Fibroblast of villous mesenchyme (primary cell): ENCODE results near the gene MBNL3. TPM values are rescaled to one million over a fixed set of nuclear protein-coding genes. Genes with fewer than 3 reads are reported as not detected.
"Not testable (repeated sequence)": the region's sequence is repeated elsewhere in the genome, so short reads cannot be mapped to it uniquely, and the experiment has no call there.

Experiments used
- DNase-seq: peaks from one replicate; pipeline ENCODE4 v3.0.0-alpha.2; 2010; ENCODE audit warnings: low read depth
- H3K4me3 ChIP-seq: 2 replicates; pipeline ENCODE4 v1.5.1; 2011; ENCODE audit warnings: low read depth, mild to moderate bottlenecking, low read length
- total RNA-seq: library from RNA; depleted of rRNA; stranded (reverse); fragments of >200 nt; gene quantifications from 2 replicates; pipeline ENCODE4 v1.2.3, GENCODE V29; 2012
- TF ChIP-seq, protein P1 (sequence below): IDR thresholded peaks from 2 replicates; pipeline ENCODE4 v1.5.1; 2012; ENCODE audit warnings: low read depth, mild to moderate bottlenecking, low read length; ENCODE audit not compliant: insufficient read depth

The MBNL3 gene
- total RNA-seq, 1 donor: 4.3 TPM

DNA sequence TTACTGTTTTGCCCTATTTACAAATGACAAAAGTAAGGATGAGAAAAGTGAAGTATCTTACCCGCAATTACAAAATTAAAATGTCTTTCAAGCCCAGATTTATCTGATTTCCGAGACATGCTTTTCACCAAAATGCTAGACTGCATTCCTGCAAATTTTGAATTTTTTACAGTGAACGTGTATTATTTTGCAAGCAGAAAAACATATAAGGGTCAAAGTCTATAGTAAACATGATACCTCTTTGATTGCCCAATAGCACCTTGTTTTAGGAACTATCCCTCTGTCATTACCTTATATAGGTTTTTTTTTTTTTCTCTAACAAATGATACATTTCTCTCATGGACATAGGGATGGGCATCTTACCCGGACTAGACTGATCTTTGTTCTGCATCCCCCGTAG lies 135.4 kb downstream of the MBNL3 start:
- TF ChIP-seq, protein P1, sequence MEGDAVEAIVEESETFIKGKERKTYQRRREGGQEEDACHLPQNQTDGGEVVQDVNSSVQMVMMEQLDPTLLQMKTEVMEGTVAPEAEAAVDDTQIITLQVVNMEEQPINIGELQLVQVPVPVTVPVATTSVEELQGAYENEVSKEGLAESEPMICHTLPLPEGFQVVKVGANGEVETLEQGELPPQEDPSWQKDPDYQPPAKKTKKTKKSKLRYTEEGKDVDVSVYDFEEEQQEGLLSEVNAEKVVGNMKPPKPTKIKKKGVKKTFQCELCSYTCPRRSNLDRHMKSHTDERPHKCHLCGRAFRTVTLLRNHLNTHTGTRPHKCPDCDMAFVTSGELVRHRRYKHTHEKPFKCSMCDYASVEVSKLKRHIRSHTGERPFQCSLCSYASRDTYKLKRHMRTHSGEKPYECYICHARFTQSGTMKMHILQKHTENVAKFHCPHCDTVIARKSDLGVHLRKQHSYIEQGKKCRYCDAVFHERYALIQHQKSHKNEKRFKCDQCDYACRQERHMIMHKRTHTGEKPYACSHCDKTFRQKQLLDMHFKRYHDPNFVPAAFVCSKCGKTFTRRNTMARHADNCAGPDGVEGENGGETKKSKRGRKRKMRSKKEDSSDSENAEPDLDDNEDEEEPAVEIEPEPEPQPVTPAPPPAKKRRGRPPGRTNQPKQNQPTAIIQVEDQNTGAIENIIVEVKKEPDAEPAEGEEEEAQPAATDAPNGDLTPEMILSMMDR: no peak
- DNase-seq: no peak
- H3K4me3 ChIP-seq: no peak overlapping the region

DNA sequence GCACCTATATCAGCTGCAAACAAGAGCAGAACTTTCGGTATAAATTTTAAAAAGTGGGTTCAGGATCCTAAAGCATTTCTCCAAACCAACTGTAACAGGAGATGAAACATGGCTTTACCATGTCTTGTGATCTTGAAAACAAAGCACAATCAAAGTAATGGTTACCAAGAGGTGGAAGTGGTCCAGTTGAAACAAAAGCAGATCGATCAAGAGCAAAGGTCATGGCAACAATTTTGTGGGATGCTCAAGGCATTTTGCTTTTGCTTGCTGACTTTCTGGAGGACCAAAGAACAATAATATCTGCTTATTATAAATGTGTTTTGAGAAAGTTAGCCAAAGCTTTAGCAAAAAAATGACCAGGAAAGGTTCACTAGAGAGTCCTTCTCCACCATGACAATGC lies 152.7 kb downstream of the MBNL3 start:
- no peak for DNase-seq
- TF ChIP-seq, protein P1: no peak
- no peak overlapping the region for H3K4me3 ChIP-seq

DNA sequence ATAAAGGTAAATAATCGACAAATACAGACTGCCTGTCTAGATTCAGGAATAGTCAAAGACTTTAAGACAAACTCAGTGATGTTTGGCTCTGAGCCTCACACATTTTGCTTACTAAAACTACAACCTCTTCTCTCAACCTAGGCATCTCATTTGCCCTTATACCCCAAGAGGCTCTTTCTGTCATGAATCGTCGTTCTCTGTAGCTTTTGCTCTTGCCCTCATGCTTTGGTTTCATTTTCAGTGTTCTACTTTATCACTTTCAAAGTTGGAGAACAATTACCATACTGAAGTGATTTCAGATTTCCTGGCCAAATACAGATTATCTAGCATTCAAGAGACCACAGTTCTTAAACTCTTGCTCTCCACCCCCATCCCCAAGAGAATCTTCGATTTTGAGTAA lies 155.5 kb downstream of the MBNL3 start:
- no peak overlapping the region for H3K4me3 ChIP-seq
- DNase-seq: no peak
- TF ChIP-seq, protein P1: no peak

DNA sequence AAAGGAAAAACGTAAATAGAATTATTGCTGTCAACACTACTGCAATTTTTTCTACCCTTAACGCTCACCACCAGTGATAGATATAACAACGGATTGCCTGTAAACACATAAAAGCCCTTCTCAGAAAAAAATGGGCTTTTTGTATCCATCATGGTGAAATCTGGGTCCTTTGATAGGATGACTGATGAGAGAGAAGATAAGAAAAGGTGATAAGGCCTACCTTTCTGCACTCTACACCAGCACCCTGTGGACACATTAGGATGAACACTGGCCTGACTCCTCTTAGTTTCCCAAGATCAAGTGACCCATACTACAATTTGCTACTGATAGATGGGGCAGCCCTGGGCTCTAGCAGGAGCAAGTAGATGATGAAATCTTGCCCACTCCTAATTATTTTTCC lies 157.3 kb downstream of the MBNL3 start:
- TF ChIP-seq, protein P1: no peak
- no peak overlapping the region for H3K4me3 ChIP-seq
- no peak for DNase-seq

DNA sequence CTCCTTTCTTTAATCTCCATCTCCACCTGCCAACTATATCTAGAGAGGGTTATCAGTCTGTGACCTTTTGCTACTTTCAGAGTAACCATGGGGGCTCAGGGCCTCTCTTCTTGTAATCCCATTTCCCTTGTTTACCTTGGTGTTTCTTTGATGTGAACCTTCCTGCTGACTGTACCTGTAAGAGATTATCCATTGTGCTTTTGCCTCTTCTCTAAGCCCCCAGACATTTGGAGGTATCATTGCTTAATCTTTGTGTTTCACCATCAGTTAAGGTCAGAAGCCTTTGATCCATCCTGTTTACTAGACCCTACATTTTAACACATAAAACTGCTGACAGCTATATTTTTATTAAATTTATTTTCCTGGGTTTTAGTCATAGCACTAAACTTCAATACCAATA lies 157.8 kb downstream of the MBNL3 start:
- no peak for DNase-seq
- TF ChIP-seq, protein P1: no peak
- no peak overlapping the region for H3K4me3 ChIP-seq

DNA sequence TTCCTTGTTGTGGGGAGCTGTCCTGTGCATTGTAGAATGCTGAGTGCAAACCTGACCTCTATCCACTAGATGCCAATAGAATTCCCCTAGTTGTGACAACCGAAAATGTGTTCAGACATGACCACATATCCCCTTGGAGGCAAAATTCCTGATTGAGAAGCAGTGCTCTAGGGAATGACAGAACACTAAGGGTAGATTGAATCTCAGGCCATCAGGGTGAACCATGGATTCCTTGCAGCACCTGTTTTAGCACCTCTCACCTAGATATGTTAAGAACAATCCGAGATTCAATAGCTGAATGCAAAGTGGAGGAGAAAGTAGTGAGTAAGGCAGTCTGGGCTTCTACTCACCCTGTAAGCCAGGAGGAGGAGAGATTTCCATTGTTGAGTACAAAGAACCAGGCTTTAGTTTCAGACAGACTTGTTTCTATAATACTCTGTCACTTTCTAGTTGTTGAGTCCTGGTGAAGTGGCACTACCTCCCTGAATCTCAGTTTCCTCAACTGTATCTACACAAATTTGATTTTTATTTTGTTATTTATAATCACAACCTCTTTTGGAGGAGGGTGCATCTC lies 158.6 kb downstream of the MBNL3 start:
- no peak for DNase-seq
- TF ChIP-seq, protein P1: no peak
- no peak overlapping the region for H3K4me3 ChIP-seq

DNA sequence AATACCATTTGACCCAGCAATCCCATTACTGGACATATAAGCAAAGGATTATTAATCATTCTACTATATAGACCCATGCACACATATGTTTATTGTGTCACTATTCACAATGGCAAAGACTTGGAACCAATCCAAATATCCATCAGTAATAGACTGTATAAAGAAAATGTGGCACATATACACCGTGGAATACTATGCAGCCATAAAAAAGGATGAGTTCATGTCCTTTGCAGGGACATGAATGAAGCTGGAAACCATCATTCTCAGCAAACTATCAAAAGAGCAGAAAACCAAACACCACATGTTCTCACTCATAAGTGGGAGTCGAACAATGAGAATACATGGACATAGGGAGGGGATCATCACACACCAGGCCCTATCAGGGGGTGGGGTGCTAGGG lies 161.9 kb downstream of the MBNL3 start:
- not testable (repeated sequence) for H3K4me3 ChIP-seq, DNase-seq
